ENCODE results near the gene FBXL13.

Gene FBXL13

DNA sequence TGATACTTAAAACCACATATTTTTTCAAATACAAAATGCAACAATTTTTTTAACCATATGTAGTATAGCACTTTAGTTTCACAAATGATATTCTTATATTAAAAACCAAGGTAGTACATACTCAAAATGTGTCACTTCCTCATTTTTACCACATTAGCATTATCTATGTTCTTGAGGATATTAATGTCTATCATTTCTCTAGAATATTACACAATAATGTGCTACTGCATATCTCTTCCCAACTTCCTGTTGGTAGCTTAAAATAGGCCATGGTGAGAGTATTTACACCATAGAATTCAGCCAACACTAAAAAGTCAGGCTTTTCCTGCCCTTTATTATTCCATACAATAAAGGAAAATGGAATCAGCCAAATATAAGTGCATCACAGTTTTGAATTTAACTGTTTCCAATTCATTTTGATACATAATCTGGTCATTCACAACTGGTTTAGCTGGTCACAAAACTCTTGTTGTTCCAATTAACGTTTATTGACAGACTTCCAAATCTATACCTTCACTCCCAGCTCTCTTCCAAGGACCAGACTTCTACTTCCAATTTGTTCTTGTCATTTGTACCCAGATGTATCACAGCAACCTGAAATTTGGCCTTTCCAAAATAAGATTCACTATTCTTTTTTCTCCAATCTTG lies 181.8 kb downstream of the FBXL13 start:
- Histone ChIP-seq H3K27ac (no peak overlapping the region), H3K9ac (no peak overlapping the region), H3K4me1 (ENCODE audit: low read depth, poor library complexity, severe bottlenecking) (no peaks in the 10 kb centered on the region), H3K36me3 (ENCODE audit: insufficient read depth) (no peaks in the 10 kb centered on the region), H3K79me2 (ENCODE audit: insufficient read depth, low read depth) (no peaks in the 10 kb centered on the region), H3K27me3 (ENCODE audit: insufficient read depth, low read depth) (no peaks in the 10 kb centered on the region), H3K4me3 (IDR thresholded peaks at IDR 0.05; ENCODE audit: insufficient read depth, low read depth, low read length) (no peak overlapping the region), H2AFZ (ENCODE audit: low read depth) (no peak overlapping the region), H3K4me2 (no peak overlapping the region), H4K20me1 (ENCODE audit: insufficient read depth) (no peaks in the 10 kb centered on the region)
- TF ChIP-seq CTCF (conservative IDR thresholded peaks at IDR 0.05; ENCODE audit: low read depth, low read length) = no peak

- H3K4me1 ChIP-seq (ENCODE audit: low read depth, poor library complexity, severe bottlenecking) = no peaks in the 10 kb centered on the region
- H4K20me1 ChIP-seq (ENCODE audit: insufficient read depth) = no peaks in the 10 kb centered on the region
- no peak overlapping the region for H3K4me2 ChIP-seq
These were observed 182.8 kb downstream of the FBXL13 start for GRCh38 chr7:102891693-102892261.

GRCh38 chr7:102890971-102891692 lies 183.5 kb downstream of the FBXL13 start:
- Histone ChIP-seq H3K9ac (no peak overlapping the region), H3K4me2 (no peak overlapping the region), H3K4me3 (IDR thresholded peaks at IDR 0.05; ENCODE audit: insufficient read depth, low read depth, low read length) (no peak overlapping the region)

More at GRCh38 chr7:102891693-102892261, 182.8 kb downstream of the FBXL13 start:
- TF ChIP-seq CTCF (conservative IDR thresholded peaks at IDR 0.05; ENCODE audit: low read depth, low read length) = no peak
- H3K27me3 ChIP-seq (ENCODE audit: insufficient read depth, low read depth) = no peaks in the 10 kb centered on the region
- H3K9ac ChIP-seq = no peak overlapping the region
- H3K4me3 ChIP-seq (IDR thresholded peaks at IDR 0.05; ENCODE audit: insufficient read depth, low read depth, low read length) = no peak overlapping the region
- no peak overlapping the region for H3K27ac ChIP-seq
- no peak overlapping the region for H2AFZ ChIP-seq (ENCODE audit: low read depth)
- H3K36me3 ChIP-seq (ENCODE audit: insufficient read depth) = no peaks in the 10 kb centered on the region
- no peaks in the 10 kb centered on the region for H3K79me2 ChIP-seq (ENCODE audit: insufficient read depth, low read depth)

More at GRCh38 chr7:102890971-102891692, 183.5 kb downstream of the FBXL13 start:
- H3K27me3 ChIP-seq (ENCODE audit: insufficient read depth, low read depth) = no peaks in the 10 kb centered on the region
- no peaks in the 10 kb centered on the region for H3K4me1 ChIP-seq (ENCODE audit: low read depth, poor library complexity, severe bottlenecking)
- no peaks in the 10 kb centered on the region for H4K20me1 ChIP-seq (ENCODE audit: insufficient read depth)
- H3K36me3 ChIP-seq (ENCODE audit: insufficient read depth) = no peaks in the 10 kb centered on the region
- no peak overlapping the region for H2AFZ ChIP-seq (ENCODE audit: low read depth)
- H3K27ac ChIP-seq = no peak overlapping the region
- no peaks in the 10 kb centered on the region for H3K79me2 ChIP-seq (ENCODE audit: insufficient read depth, low read depth)
- TF ChIP-seq CTCF (conservative IDR thresholded peaks at IDR 0.05; ENCODE audit: low read depth, low read length) = no peak
